GM12878 (cell line): ENCODE data around the gene UBE3C. TPM values are rescaled to one million over a fixed set of nuclear protein-coding genes. Genes with fewer than 3 reads are reported as not detected.

Source experiments
- BACH1 ChIP-seq: fragments of 450-650 bp; IDR thresholded peaks from 2 replicates; pipeline ENCODE4 v1.6.1; 2017; ENCODE audit warnings: mild to moderate bottlenecking, borderline replicate concordance
- CEBPB ChIP-seq, 2 experiments: fragments of 150-350 bp in 1 of 2; IDR thresholded peaks; 2 replicates each; pipeline ENCODE4 v1.6.1; 2012 to 2014; ENCODE audit warnings: low read depth in 2 of 2, low read length in 2 of 2, borderline replicate concordance in 1 of 2, inconsistent platforms in 1 of 2
- CHD2 ChIP-seq: IDR thresholded peaks from 2 replicates; pipeline ENCODE4 v1.6.1; 2011; ENCODE audit warnings: low read depth, low read length, improper control_type of control experiment, borderline replicate concordance
- CUX1 ChIP-seq: IDR thresholded peaks from 2 replicates; pipeline ENCODE4 v1.6.1; 2012; ENCODE audit warnings: improper control_type of control experiment, low read depth, low read length; ENCODE audit not compliant: insufficient replicate concordance
- IKZF2 ChIP-seq, 2 experiments: fragments of 450-650 bp; IDR thresholded peaks; 2 replicates each; pipeline ENCODE4 v1.6.1; 2017; ENCODE audit warnings: mild to moderate bottlenecking in 2 of 2, moderate library complexity in 2 of 2
- JUND ChIP-seq: IDR thresholded peaks from 2 replicates; pipeline ENCODE4 v1.6.1; 2012; ENCODE audit warnings: low read depth, mild to moderate bottlenecking, low read length, improper control_type of control experiment, moderate library complexity
- MLLT1 ChIP-seq: fragments of 450-650 bp; IDR thresholded peaks from 2 replicates; pipeline ENCODE4 v1.6.1; 2016; ENCODE audit warnings: mild to moderate bottlenecking
- NR2C2 ChIP-seq: IDR thresholded peaks from 2 replicates; pipeline ENCODE4 v1.6.1; 2011; ENCODE audit warnings: borderline replicate concordance, low read depth; ENCODE audit not compliant: control insufficient read depth, insufficient read length
- POLR2A ChIP-seq: IDR thresholded peaks from 2 replicates; pipeline ENCODE4 v1.6.1; 2011; ENCODE audit warnings: low read depth, mild to moderate bottlenecking, low read length
- POU2F2 ChIP-seq: IDR thresholded peaks from 3 replicates; pipeline ENCODE4 v1.6.1; 2011; ENCODE audit warnings: low read depth, mild to moderate bottlenecking, low read length, borderline replicate concordance
- RELB ChIP-seq: fragments of 450-650 bp; IDR thresholded peaks from 2 replicates; pipeline ENCODE4 v1.6.1; 2017; ENCODE audit warnings: low read depth, mild to moderate bottlenecking, moderate library complexity
- RFX5 ChIP-seq: IDR thresholded peaks from 2 replicates; pipeline ENCODE4 v1.6.1; 2011; ENCODE audit warnings: low read depth, low read length, improper control_type of control experiment
- SIX5 ChIP-seq: IDR thresholded peaks from 2 replicates; pipeline ENCODE4 v1.6.1; 2011; ENCODE audit warnings: mild to moderate bottlenecking, low read depth, low read length, moderate library complexity; ENCODE audit not compliant: severe bottlenecking
- SP1 ChIP-seq: IDR thresholded peaks from one replicate; pipeline ENCODE4 v1.6.1; 2011; ENCODE audit warnings: low read depth, low read length
- SPI1 ChIP-seq: IDR thresholded peaks from 2 replicates; pipeline ENCODE4 v1.6.1; 2011; ENCODE audit warnings: low read depth, mild to moderate bottlenecking, low read length, moderate library complexity, borderline replicate concordance; ENCODE audit not compliant: insufficient read depth
- WRNIP1 ChIP-seq: IDR thresholded peaks from 2 replicates; pipeline ENCODE4 v1.6.1; 2011; ENCODE audit warnings: low read depth, low read length, improper control_type of control experiment, borderline replicate concordance
- polyA plus RNA-seq, 11 experiments: library from polyadenylated mRNA; depleted of rRNA in 4 of 11; unstranded in 6 of 11; stranded (reverse) in 5 of 11; fragments of >200 nt; fragmentation: Nextera tagmentation in 4 of 11; fragmentation: Illumina TruSeq in 1 of 11; extraction: Ambion mirVana in 4 of 11; extraction: Trizol in 1 of 11; gene quantifications; 1 replicate in 1 of 11; 2 replicates in 10 of 11; pipeline versions ENCODE4 v1.2.1 to v1.2.3, GENCODE V29; 2011 to 2016; ENCODE audit warnings: inconsistent platforms in 2 of 11, missing spikeins in 2 of 11, low read depth in 1 of 11
- total RNA-seq, 4 experiments: library from RNA; depleted of rRNA in 3 of 4; stranded (reverse); fragments of >200 nt in 3 of 4; fragmentation: Illumina TruSeq in 1 of 4; extraction: Trizol in 1 of 4; gene quantifications; 2 replicates each; pipeline versions ENCODE4 v1.2.1 to v1.2.3, GENCODE V29; 2013 to 2021
- TF ChIP-seq, protein P1 (sequence below): IDR thresholded peaks from 2 replicates; pipeline ENCODE4 v1.6.1; 2011; ENCODE audit warnings: borderline replicate concordance, low read depth, mild to moderate bottlenecking, moderate library complexity, mixed read lengths, low read length; ENCODE audit not compliant: insufficient read depth; ENCODE audit errors: extremely low read length
- TF ChIP-seq, protein P2 (sequence below): IDR thresholded peaks from 2 replicates; pipeline ENCODE4 v1.6.1; 2012; ENCODE audit warnings: low read depth, low read length, improper control_type of control experiment

The UBE3C gene
- total and polyA plus RNA-seq, 10 of the 15 experiments (the other 5 are each of a cell fraction or from before 2014, with no cell fraction given): 7.9 to 65.9 (median 45.2) TPM

DNA sequence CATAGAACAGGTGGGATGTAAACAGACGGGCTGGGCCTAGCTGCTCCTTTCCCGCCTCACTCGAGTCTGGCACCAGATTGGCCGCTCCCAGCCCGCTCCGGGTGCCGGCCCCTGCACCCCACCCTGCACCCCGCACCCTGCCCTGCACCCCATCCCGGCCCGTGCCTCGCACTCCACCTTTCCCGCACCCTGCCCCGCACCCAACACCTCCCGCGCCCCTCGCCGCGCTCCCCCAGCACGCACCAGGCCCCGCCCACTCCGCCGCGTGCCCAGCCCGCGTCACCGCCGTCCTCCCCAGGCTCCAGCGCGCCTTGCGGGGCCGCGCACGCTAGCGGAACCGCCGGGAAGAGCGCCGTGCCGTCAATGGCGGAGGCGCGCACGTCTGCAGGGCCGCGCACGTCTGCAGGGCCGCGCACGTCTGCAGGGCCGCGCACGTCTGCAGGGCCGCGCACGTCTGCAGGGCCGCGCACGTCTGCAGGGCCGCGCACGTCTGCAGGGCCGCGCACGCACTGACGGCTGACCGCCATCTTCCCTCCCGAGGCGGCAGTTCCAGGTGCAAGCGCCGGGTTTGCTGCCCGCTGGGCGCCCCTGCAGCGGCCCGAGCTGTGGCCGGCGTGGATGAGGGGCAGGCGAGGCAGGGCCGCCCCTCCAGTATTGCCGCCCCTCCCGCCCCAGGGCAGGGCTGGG lies at the start of gene UBE3C (continued):
- TF ChIP-seq BACH1 (peak; percentile 35; the same call in 1 of the 2 replicates), RELB (no peak), JUND (no peak), POU2F2 (no peak), RFX5 (peak; percentile 5; the same call in 1 of the 2 replicates), SPI1 (no peak), SP1 (no peak), CUX1 (no peak), SIX5 (no peak), MLLT1 (no peak), CEBPB (IDR thresholded peaks at IDR 0.05; ENCODE audit: borderline replicate concordance in 1 of 2, low read depth in 2 of 2, low read length in 2 of 2) (no peak), CHD2 (peak; percentile 56; the same call in 1 of the 2 replicates), POLR2A (peak; percentile 80), IKZF2 (IDR thresholded peaks at IDR 0.05) (no peak), WRNIP1 (no peak), NR2C2 (no peak)
- TF ChIP-seq, protein P1, sequence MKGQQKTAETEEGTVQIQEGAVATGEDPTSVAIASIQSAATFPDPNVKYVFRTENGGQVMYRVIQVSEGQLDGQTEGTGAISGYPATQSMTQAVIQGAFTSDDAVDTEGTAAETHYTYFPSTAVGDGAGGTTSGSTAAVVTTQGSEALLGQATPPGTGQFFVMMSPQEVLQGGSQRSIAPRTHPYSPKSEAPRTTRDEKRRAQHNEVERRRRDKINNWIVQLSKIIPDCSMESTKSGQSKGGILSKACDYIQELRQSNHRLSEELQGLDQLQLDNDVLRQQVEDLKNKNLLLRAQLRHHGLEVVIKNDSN: no peak
- TF ChIP-seq, protein P2, sequence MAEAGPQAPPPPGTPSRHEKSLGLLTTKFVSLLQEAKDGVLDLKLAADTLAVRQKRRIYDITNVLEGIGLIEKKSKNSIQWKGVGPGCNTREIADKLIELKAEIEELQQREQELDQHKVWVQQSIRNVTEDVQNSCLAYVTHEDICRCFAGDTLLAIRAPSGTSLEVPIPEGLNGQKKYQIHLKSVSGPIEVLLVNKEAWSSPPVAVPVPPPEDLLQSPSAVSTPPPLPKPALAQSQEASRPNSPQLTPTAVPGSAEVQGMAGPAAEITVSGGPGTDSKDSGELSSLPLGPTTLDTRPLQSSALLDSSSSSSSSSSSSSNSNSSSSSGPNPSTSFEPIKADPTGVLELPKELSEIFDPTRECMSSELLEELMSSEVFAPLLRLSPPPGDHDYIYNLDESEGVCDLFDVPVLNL: no peak
